ENCODE results near the gene SERPINE3.

SERPINE3 gene

DNA sequence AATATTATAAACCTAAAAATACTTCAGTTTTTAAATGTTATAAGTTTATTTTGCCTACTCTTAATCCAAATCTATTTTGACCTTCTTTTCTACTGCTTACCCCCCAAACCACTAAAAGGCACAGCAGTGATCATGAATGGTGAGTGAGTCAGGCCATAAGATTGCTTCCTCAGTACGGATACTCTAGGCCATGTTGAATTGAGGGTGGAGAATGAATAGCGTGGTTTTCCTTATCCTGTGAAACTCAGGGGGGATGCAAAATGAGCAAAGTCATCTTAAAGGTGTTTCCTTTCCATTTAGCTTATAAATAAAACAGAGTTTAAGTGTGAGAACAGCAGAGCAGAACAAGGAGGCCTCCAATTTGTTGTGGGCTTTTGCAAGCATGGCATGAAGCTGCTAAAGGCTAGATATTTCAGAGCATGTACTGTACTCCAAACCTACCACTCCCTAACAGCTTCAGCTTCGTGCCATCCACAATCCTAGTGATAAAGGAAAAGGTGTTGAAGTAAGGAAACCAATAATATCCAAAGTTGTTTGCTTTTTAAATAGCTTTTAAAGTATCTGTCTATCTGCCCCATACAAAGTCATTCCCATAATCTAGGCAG lies 25.0 kb downstream of the SERPINE3 start:
- DNase-seq, result no peak

DNA sequence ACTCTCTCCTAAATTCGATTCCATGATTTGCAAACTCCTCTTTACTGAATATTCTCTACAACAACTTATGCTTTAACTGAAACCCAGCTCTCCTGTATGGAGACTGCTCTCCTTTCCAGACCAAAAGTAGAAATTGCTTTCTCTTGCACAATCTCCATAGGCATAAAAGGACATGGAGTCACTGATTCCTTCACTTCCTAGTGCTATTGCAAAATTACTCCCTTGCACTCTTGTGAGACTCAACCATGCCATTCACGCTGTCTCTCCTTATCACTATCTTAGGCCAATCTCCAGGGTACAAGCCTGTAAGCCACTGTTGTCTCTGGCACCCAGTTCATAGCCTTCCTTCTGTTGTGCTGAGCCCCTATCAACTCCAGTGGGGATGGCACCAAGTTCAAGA lies 30.6 kb downstream of the SERPINE3 start:
- DNase-seq, result peak; percentile 51 to 68

DNA sequence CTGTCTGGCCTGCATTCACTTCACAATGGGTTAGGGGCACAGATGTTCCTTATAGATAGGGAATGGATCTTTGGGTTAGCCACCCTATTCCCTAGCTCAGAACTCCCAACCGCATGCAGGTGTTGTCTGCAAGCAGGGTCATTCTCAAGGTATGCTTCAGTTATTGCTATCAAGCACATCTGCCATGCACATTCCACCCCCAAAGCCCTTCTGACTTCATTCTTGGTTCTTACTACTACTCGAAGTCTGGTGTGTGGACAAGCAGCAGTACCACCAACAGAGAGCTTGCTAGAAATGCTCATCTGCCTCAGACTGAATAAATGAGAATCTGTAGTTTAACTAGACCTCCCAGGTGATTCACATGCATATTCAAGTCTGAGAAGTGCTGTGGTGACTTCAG lies 31.3 kb downstream of the SERPINE3 start:
- DNase-seq, result no peak

DNA sequence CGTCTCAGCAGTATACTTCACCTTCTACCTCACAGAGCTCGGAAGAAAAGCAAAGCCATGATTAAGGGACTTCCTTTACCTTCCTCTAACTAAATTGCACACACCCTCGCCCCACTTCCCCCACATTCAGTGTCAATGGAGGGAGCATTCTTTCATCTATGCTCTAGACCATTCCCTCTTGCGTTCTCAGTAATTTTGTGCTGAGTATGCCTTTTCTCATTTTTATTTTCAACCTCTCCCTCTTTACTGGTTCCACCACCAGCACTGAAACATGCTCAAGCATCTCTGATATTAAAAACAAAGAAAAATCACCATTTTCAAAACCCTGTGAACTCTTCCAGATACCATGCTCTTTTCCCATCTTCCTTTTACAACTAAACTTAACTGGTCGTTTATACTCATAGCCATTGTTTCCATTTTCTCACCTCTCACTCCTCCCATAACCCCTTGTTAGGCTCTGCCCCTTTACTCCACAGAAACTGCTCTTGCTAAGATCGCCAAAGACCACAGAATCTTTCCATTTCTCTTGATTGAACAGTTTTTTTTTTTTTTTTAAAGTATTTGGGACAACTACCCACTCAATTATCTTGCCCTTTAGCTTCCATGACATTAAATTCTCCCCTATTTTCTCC lies 32.4 kb downstream of the SERPINE3 start:
- no peak for DNase-seq

DNA sequence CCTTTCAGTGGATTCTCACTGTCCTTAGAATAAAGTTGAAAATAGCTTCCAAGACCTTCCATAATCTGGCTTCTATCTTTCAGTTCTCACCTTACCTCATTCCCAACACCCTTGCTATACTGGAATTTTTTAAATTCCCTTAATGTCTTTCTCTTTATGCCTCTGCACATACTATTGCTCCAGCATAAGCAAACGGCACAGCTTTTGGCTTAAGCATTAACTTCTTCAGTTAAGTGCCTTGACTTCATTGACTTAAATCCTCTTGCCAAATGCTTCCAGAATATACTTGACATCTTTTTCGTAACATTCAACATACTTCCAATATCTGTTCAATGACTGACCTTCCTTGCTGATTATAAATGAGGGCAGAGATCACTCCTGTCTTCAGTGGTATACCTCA lies 34.0 kb downstream of the SERPINE3 start:
- no peak for DNase-seq

DNA sequence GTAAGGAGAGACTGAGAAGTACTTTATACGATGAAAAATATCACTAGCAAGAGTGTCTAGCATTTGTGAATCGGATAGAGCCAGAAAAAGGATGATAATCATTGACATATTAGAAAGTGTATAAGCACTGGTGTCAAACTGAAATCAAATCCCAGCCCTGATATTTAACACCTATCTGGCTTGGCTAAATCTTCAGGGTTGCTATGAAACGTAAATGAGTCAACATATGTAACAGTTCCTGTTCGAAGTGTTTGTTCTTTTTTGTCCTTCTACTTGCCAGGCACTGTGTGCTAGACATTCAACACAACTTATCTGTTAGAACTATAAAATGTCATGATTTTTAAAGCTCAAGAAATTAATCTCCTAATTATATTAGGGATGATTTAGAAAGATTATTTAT lies 40.8 kb downstream of the SERPINE3 start:
- no peak for DNase-seq

DNA sequence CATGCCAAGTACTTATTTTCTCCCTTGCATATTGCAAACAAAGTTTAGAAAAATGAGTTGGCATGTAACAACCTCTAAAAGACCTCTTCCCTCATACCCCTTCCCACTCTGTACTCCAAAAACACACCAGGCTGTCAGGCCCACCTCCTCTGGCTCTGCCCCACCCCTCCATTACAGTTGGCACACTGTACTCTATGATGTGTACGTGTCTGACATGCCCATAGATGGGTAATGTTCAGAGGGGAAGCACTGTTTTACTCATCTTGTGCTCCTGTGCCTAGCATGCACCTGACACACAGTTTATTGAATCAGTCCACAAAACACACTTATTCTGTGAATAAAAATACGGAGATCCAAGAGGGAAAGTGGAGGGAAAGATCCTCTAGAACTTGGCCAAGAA lies 45.6 kb downstream of the SERPINE3 start:
- no peak for DNase-seq

DNA sequence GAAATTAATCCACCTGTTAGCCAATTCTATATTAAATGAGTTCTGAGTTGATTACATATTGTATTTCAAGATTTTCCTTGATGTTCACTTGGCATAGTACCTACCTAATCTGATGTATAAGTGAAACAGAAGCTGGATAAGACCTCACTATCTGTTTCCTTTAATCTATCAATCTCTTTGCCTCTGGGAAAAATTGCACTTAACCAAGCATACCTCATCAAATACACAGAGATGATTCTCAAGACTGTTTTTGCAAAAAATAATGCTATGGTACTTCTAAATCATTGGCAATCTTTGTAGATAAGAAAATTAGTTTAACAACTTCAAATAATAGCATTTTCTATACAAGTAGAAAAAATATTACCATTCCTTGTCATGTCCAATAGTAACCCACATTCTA lies 55.2 kb downstream of the SERPINE3 start:
- no peak for DNase-seq

DNA sequence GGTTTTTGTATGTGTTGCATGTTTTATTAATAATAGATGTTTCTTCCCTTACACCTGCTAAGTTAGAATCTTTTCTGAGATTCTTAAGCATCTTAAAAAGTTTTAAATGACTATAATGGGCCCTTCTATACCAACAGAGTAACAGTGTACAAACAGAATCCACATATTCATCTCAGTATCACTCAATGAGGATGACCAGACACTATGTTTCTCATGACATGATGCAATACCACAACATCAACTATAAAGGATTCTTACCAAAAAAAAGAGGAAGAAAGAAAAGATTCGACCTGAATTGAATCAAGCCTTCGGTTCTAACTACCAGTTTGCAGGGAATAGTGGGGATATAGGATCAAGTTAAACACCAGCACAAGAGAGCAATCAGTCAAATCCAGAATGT lies 56.9 kb downstream of the SERPINE3 start:
- peak; percentile 20 to 71 for DNase-seq

DNA sequence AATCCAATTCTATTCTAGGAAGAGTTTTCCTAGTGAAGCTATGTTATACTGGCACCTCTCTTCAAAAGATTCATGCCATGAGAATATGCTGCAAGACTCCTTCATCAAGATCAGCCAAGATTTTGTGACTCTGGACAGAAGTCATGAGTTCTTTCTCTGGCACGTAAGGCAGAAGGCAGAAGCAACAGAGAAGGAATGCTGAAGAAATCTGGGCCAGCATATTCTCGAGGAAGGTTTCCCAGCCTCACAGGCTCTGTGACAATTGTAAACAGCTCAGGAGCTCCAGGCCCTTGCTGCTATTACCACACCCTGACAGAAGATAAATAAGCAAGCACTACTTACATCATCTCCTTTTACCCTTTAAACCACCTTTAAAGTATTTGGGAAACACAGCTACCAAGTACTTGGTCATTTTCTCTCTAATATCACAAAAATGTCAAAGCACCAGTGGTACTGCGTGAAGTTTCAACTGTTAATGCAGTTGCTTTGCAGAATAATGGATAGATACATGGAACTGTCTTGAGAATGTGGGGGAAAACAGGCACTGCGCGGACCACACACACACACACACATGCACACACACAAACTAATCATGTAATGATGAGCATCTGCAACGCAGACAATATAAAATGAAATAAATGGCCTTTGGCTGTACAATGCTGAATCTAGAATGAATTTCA lies 57.9 kb downstream of the SERPINE3 start:
- no peak for DNase-seq

DNA sequence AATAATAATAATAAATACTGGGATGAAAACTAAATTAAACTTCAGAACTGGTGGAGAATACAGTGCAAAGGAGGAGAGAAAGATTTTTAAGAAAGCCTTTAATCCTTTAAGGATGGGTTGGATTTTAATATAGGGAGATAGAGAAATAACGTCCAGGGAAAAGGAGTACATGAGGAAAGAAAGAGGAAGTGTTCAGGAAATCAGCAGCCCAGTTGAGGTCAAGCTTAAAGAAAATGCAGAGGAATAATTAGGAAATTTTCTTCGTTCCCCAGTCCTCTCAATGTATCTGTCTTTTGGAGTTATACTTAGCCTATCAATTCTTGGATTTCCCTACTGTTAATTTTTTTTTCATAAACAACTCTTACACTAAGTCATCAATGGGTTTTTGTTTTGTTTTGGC lies 65.7 kb downstream of the SERPINE3 start:
- DNase-seq, result peak in 1 of 2 donors; percentile 4

DNA sequence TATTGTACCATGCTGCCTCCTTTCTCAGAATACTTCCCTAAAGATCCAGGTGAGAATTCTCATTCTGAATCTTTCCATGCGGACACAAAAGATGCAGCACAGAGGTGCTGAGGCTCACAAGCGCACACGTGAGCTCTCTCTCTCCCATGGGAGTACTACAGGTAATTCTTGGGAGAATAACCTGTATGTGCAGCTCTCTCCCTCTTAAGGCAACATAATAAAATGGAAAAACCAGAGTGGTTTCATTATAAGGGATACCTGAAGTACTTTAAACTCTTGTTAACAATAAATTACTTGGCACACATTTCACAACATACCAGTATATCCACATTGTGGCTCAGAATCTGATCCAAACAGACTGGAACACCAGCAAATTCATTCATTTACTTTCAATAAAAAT lies 72.9 kb downstream of the SERPINE3 start:
- DNase-seq, result no peak
